Activated naive CD8-positive, alpha-beta T cell (primary cell): ENCODE data around the gene INAFM2.
A peak's percentile ranks its signal among the peaks of the same experiment; 100 is the strongest.

ENCODE experiments used
- H3K27ac Mint-ChIP-seq: one replicate; pipeline ENCODE4 v1.8.0; 2021; ENCODE audit warnings: mixed read lengths
- H3K27me3 Mint-ChIP-seq: one replicate; pipeline ENCODE4 v1.8.0; 2021; ENCODE audit warnings: mixed read lengths
- H3K36me3 Mint-ChIP-seq: one replicate; pipeline ENCODE4 v1.8.0; 2021; ENCODE audit warnings: mixed read lengths
- H3K4me1 Mint-ChIP-seq: one replicate; pipeline ENCODE4 v1.8.0; 2021; ENCODE audit warnings: low read depth, mixed read lengths
- H3K4me3 Mint-ChIP-seq: one replicate; pipeline ENCODE4 v1.8.0; 2021; ENCODE audit warnings: mild to moderate bottlenecking, mixed read lengths
- H3K9me3 Mint-ChIP-seq: one replicate; pipeline ENCODE4 v1.8.0; 2021; ENCODE audit warnings: low read depth, mixed read lengths

The INAFM2 gene

GRCh38 chr15:40323239-40323952 is at the start of gene INAFM2:
TSS of gene INAFM2 (plus strand) at chr15:40323692. CDS start at chr15:40324056, 364 bp downstream.
- Mint-ChIP-seq H3K9me3 (no peaks in the 10 kb centered on the region), H3K4me1 (peaks cover 25% of the 10 kb centered on the region), H3K27ac (no peak within 1 kb of the TSS), H3K27me3 (no peaks in the 10 kb centered on the region), H3K4me3 (peak within 1 kb of the TSS; percentile 87), H3K36me3 (peaks cover 3% of the 10 kb centered on the region)

GRCh38 chr15:40274350-40275274 is 48.9 kb upstream of the INAFM2 start:
- Mint-ChIP-seq H3K4me1 (peaks cover 9% of the 10 kb centered on the region), H3K4me3 (no peak overlapping the region), H3K36me3 (no peaks in the 10 kb centered on the region), H3K27me3 (peaks cover 7% of the 10 kb centered on the region), H3K9me3 (no peaks in the 10 kb centered on the region), H3K27ac (no peak overlapping the region)

GRCh38 chr15:40275523-40275922 is 48.0 kb upstream of the INAFM2 start:
- peaks cover 7% of the 10 kb centered on the region for H3K27me3 Mint-ChIP-seq
- no peak overlapping the region for H3K27ac Mint-ChIP-seq
- H3K36me3 Mint-ChIP-seq = no peaks in the 10 kb centered on the region
- H3K4me1 Mint-ChIP-seq = peaks cover 9% of the 10 kb centered on the region
- H3K9me3 Mint-ChIP-seq = no peaks in the 10 kb centered on the region
- no peak overlapping the region for H3K4me3 Mint-ChIP-seq

GRCh38 chr15:40275954-40276353 is 47.5 kb upstream of the INAFM2 start:
- Mint-ChIP-seq H3K36me3 (no peaks in the 10 kb centered on the region), H3K27me3 (peaks cover 7% of the 10 kb centered on the region), H3K27ac (no peak overlapping the region), H3K4me1 (peaks cover 9% of the 10 kb centered on the region), H3K4me3 (no peak overlapping the region), H3K9me3 (no peaks in the 10 kb centered on the region)

- Mint-ChIP-seq H3K36me3 (no peaks in the 10 kb centered on the region), H3K4me3 (no peak overlapping the region), H3K4me1 (peaks cover 9% of the 10 kb centered on the region), H3K9me3 (no peaks in the 10 kb centered on the region), H3K27me3 (peaks cover 7% of the 10 kb centered on the region), H3K27ac (no peak overlapping the region)
These were observed 46.6 kb upstream of the INAFM2 start for GRCh38 chr15:40276927-40277326.

- Mint-ChIP-seq H3K9me3 (no peaks in the 10 kb centered on the region), H3K27me3 (peaks cover 7% of the 10 kb centered on the region), H3K4me1 (peaks cover 9% of the 10 kb centered on the region), H3K4me3 (no peak overlapping the region), H3K36me3 (no peaks in the 10 kb centered on the region), H3K27ac (no peak overlapping the region)
These were observed 46.0 kb upstream of the INAFM2 start for GRCh38 chr15:40277471-40277870.

GRCh38 chr15:40278026-40278425 is 45.5 kb upstream of the INAFM2 start:
- H3K9me3 Mint-ChIP-seq = no peaks in the 10 kb centered on the region
- peaks cover 9% of the 10 kb centered on the region for H3K4me1 Mint-ChIP-seq
- H3K4me3 Mint-ChIP-seq = no peak overlapping the region
- no peaks in the 10 kb centered on the region for H3K36me3 Mint-ChIP-seq
- H3K27ac Mint-ChIP-seq = no peak overlapping the region
- peaks cover 7% of the 10 kb centered on the region for H3K27me3 Mint-ChIP-seq

GRCh38 chr15:40279437-40280141 is 43.9 kb upstream of the INAFM2 start:
- Mint-ChIP-seq H3K27me3 (peaks cover 7% of the 10 kb centered on the region), H3K36me3 (no peaks in the 10 kb centered on the region), H3K27ac (no peak overlapping the region), H3K4me3 (no peak overlapping the region), H3K9me3 (no peaks in the 10 kb centered on the region), H3K4me1 (peaks cover 9% of the 10 kb centered on the region)

- Mint-ChIP-seq H3K27me3 (peaks cover 7% of the 10 kb centered on the region), H3K4me3 (no peak overlapping the region), H3K9me3 (no peaks in the 10 kb centered on the region), H3K4me1 (peaks cover 7% of the 10 kb centered on the region), H3K27ac (no peak overlapping the region), H3K36me3 (no peaks in the 10 kb centered on the region)
These were observed 43.0 kb upstream of the INAFM2 start for GRCh38 chr15:40280260-40281056.

GRCh38 chr15:40281057-40281800 is 42.3 kb upstream of the INAFM2 start:
- H3K27me3 Mint-ChIP-seq = peaks cover 7% of the 10 kb centered on the region
- H3K36me3 Mint-ChIP-seq = no peaks in the 10 kb centered on the region
- peak overlapping the region; percentile 61 for H3K4me3 Mint-ChIP-seq
- peaks cover 7% of the 10 kb centered on the region for H3K4me1 Mint-ChIP-seq
- peak overlapping the region; percentile 68 for H3K27ac Mint-ChIP-seq
- H3K9me3 Mint-ChIP-seq = no peaks in the 10 kb centered on the region

GRCh38 chr15:40281801-40282146 is 41.7 kb upstream of the INAFM2 start:
- peaks cover 7% of the 10 kb centered on the region for H3K27me3 Mint-ChIP-seq
- H3K4me1 Mint-ChIP-seq = peaks cover 7% of the 10 kb centered on the region
- no peaks in the 10 kb centered on the region for H3K9me3 Mint-ChIP-seq
- H3K27ac Mint-ChIP-seq = no peak overlapping the region
- no peaks in the 10 kb centered on the region for H3K36me3 Mint-ChIP-seq
- no peak overlapping the region for H3K4me3 Mint-ChIP-seq

- peaks cover 6% of the 10 kb centered on the region for H3K4me1 Mint-ChIP-seq
- H3K36me3 Mint-ChIP-seq = no peaks in the 10 kb centered on the region
- H3K4me3 Mint-ChIP-seq = peak overlapping the region; percentile 63
- no peak overlapping the region for H3K27ac Mint-ChIP-seq
- H3K9me3 Mint-ChIP-seq = no peaks in the 10 kb centered on the region
- H3K27me3 Mint-ChIP-seq = peaks cover 7% of the 10 kb centered on the region
These were observed 41.2 kb upstream of the INAFM2 start for GRCh38 chr15:40282147-40282868.

GRCh38 chr15:40282869-40283614 is 40.5 kb upstream of the INAFM2 start, which contains the start of gene ANKRD63:
TSS of gene ANKRD63 (minus strand) at chr15:40283064. CDS start at chr15:40282586, 478 bp downstream.
- H3K9me3 Mint-ChIP-seq = no peaks in the 10 kb centered on the region
- H3K27me3 Mint-ChIP-seq = peaks cover 7% of the 10 kb centered on the region
- H3K36me3 Mint-ChIP-seq = no peaks in the 10 kb centered on the region
- no peak within 1 kb of the TSS for H3K27ac Mint-ChIP-seq
- peaks cover 4% of the 10 kb centered on the region for H3K4me1 Mint-ChIP-seq
- H3K4me3 Mint-ChIP-seq = peak within 1 kb of the TSS; percentile 63
